ENCODE measurements around the gene ACBD6. TPM values are rescaled to one million over a fixed set of nuclear protein-coding genes. Genes with fewer than 3 reads are reported as not detected.

The ACBD6 gene
- total RNA-seq, 3 donors from 2014 or later (not counting 1 experiment from before 2014, with no cell fraction given) = 29.8 to 47.3 (median 41.9) TPM

- 100% methylated on average over 1 of the region's 5 CpGs for WGBS (ENCODE audit: insufficient coverage)
Observed at GRCh38 chr1:180382326-180383115, 119.9 kb downstream of the ACBD6 start.

GRCh38 chr1:180381184-180381580, 121.2 kb downstream of the ACBD6 start:
- Histone ChIP-seq H3K27ac (ENCODE audit: low read length) (no peak overlapping the region), H3K36me3 (ENCODE audit: control insufficient read depth, insufficient read depth, low read length) (no peaks in the 10 kb centered on the region), H3K27me3 (ENCODE audit: control insufficient read depth, insufficient read depth, low read length) (no peaks in the 10 kb centered on the region), H3K4me1 (ENCODE audit: control insufficient read depth, insufficient read depth, low read length) (no peaks in the 10 kb centered on the region), H3K9me3 (ENCODE audit: control insufficient read depth, insufficient read depth, low read length) (peaks cover 18% of the 10 kb centered on the region), H3K4me3 (ENCODE audit: low read length) (no peak overlapping the region)
- ATAC-seq (no peak), DNase-seq (no peak)
- TF ChIP-seq CTCF (IDR thresholded peaks at IDR 0.05) = no peak
- intact Hi-C loops (cut with micrococcal nuclease) = no loop called here
- 97% methylated on average over 3 of the region's 4 CpGs for WGBS (ENCODE audit: insufficient coverage)
- Mint-ChIP-seq H3K9me3 (peaks cover 23 to 42% of the 10 kb centered on the region in 2 donors), H3K4me3 (no peak overlapping the region), H3K36me3 (peaks cover 67% of the 10 kb centered on the region), H3K4me1 (peaks cover 22 to 32% of the 10 kb centered on the region in 2 donors), H3K27ac (no peak overlapping the region), H3K27me3 (ENCODE audit: low read depth in 2 of 2) (no peaks in the 10 kb centered on the region)

More at GRCh38 chr1:180382326-180383115, 119.9 kb downstream of the ACBD6 start:
- Histone ChIP-seq H3K4me1 (ENCODE audit: control insufficient read depth, insufficient read depth, low read length) (no peaks in the 10 kb centered on the region), H3K27me3 (ENCODE audit: control insufficient read depth, insufficient read depth, low read length) (no peaks in the 10 kb centered on the region), H3K4me3 (ENCODE audit: low read length) (no peak overlapping the region), H3K27ac (ENCODE audit: low read length) (no peak overlapping the region), H3K9me3 (ENCODE audit: control insufficient read depth, insufficient read depth, low read length) (peaks cover 22% of the 10 kb centered on the region), H3K36me3 (ENCODE audit: control insufficient read depth, insufficient read depth, low read length) (no peaks in the 10 kb centered on the region)
- Mint-ChIP-seq H3K9me3 (peaks cover 18 to 45% of the 10 kb centered on the region in 2 donors), H3K27ac (no peak overlapping the region), H3K27me3 (ENCODE audit: low read depth in 2 of 2) (no peaks in the 10 kb centered on the region), H3K36me3 (peaks cover 70% of the 10 kb centered on the region), H3K4me1 (peaks cover 22 to 28% of the 10 kb centered on the region in 2 donors), H3K4me3 (no peak overlapping the region)
- intact Hi-C loops (cut with micrococcal nuclease) = no loop called here
- ATAC-seq (no peak), DNase-seq (no peak)
- no peak for TF ChIP-seq CTCF (IDR thresholded peaks at IDR 0.05)

GRCh38 chr1:180380259-180381183, 121.9 kb downstream of the ACBD6 start:
- Histone ChIP-seq H3K36me3 (ENCODE audit: control insufficient read depth, insufficient read depth, low read length) (peaks cover 2% of the 10 kb centered on the region), H3K27me3 (ENCODE audit: control insufficient read depth, insufficient read depth, low read length) (no peaks in the 10 kb centered on the region), H3K4me1 (ENCODE audit: control insufficient read depth, insufficient read depth, low read length) (no peaks in the 10 kb centered on the region), H3K27ac (ENCODE audit: low read length) (no peak overlapping the region), H3K4me3 (ENCODE audit: low read length) (no peak overlapping the region), H3K9me3 (ENCODE audit: control insufficient read depth, insufficient read depth, low read length) (peaks cover 13% of the 10 kb centered on the region)
- H3K9me3 Mint-ChIP-seq = peaks cover 23 to 43% of the 10 kb centered on the region in 2 donors
- ATAC-seq = no peak
- no peak overlapping the region for H3K27ac Mint-ChIP-seq
- no peaks in the 10 kb centered on the region for H3K27me3 Mint-ChIP-seq (ENCODE audit: low read depth in 2 of 2)
- peaks cover 68% of the 10 kb centered on the region for H3K36me3 Mint-ChIP-seq
- no peak overlapping the region for H3K4me3 Mint-ChIP-seq
- WGBS (ENCODE audit: insufficient coverage) = no CpG with 5 or more reads among the region's 3 CpGs
- peaks cover 22 to 34% of the 10 kb centered on the region in 2 donors for H3K4me1 Mint-ChIP-seq
- intact Hi-C loops (cut with micrococcal nuclease) = no loop called here
- TF ChIP-seq CTCF (IDR thresholded peaks at IDR 0.05) = no peak
- DNase-seq = no peak
